K562 (cell line): Measurements from ENCODE around the gene CLIC1. TPM values are rescaled to one million over a fixed set of nuclear protein-coding genes. Genes with fewer than 3 reads are reported as not detected.

Experiments used
- AFF4 ChIP-seq: sonication (generic); formaldehyde crosslinking; IDR thresholded peaks from 2 replicates; pipeline ENCODE4 v1.8.0; 2023; ENCODE audit warnings: mild to moderate bottlenecking, missing genetic modification reagents
- BCL6 ChIP-seq: fragments of 250-450 bp; sonication (Bioruptor Pico); IDR thresholded peaks from 2 replicates; pipeline ENCODE4 v1.4.0; 2020
- CHAMP1 ChIP-seq: fragments of 450-650 bp; IDR thresholded peaks from 2 replicates; pipeline ENCODE4 v1.6.1; 2016; ENCODE audit warnings: mild to moderate bottlenecking
- DIDO1 ChIP-seq: fragments of 450-650 bp; IDR thresholded peaks from 2 replicates; pipeline ENCODE4 v1.6.1; 2016; ENCODE audit warnings: low read depth, missing biosample characterization, missing genetic modification characterization
- DMBX1 ChIP-seq: fragments of 250-450 bp; sonication (Bioruptor Pico); IDR thresholded peaks from 2 replicates; pipeline ENCODE4 v1.8.0; 2022; ENCODE audit warnings: inconsistent platforms, mild to moderate bottlenecking, moderate library complexity, borderline replicate concordance
- ELF2 ChIP-seq: fragments of 250-450 bp; sonication (Bioruptor Pico); IDR thresholded peaks from 2 replicates; pipeline ENCODE4 v1.5.0; 2021; ENCODE audit warnings: mild to moderate bottlenecking
- HINFP ChIP-seq: fragments of 450-650 bp; conservative IDR thresholded peaks from 2 replicates; pipeline ENCODE4 v1.6.1; 2016; ENCODE audit warnings: missing genetic modification characterization, low read depth, mild to moderate bottlenecking, control low read depth, missing compliant biosample characterization
- HMGN3 ChIP-seq: IDR thresholded peaks from 2 replicates; pipeline ENCODE4 v1.6.1; 2011; ENCODE audit warnings: borderline replicate concordance, low read depth, mild to moderate bottlenecking, mixed read lengths, low read length; ENCODE audit not compliant: insufficient read length; ENCODE audit errors: extremely low read depth
- L3MBTL2 ChIP-seq: fragments of 450-650 bp; IDR thresholded peaks from 2 replicates; pipeline ENCODE4 v1.6.1; 2016; ENCODE audit warnings: mild to moderate bottlenecking, moderate library complexity
- MTA3 ChIP-seq: fragments of 450-650 bp; formaldehyde crosslinking; IDR thresholded peaks from 2 replicates; pipeline ENCODE4 v1.6.1; 2017; ENCODE audit warnings: mild to moderate bottlenecking, borderline replicate concordance
- PHF20 ChIP-seq: fragments of 450-650 bp; IDR thresholded peaks from 2 replicates; pipeline ENCODE4 v1.6.1; 2018; ENCODE audit not compliant: partially characterized antibody
- PHF8 ChIP-seq: fragments of 200-600 bp; sonication (generic); IDR thresholded peaks from 2 replicates; pipeline ENCODE4 v1.6.1; 2012; ENCODE audit warnings: mixed run types, mild to moderate bottlenecking, inconsistent platforms, low read length, moderate library complexity, borderline replicate concordance
- PREB ChIP-seq: sonication (generic); formaldehyde crosslinking; IDR thresholded peaks from 2 replicates; pipeline ENCODE4 v1.8.1; 2023; ENCODE audit warnings: mild to moderate bottlenecking, missing genetic modification reagents
- PRMT5 ChIP-seq: sonication (generic); formaldehyde crosslinking; IDR thresholded peaks from 2 replicates; pipeline ENCODE4 v1.5.0; 2020; ENCODE audit warnings: missing genetic modification reagents
- SP1 ChIP-seq: sonication (generic); formaldehyde crosslinking; IDR thresholded peaks from 2 replicates; pipeline ENCODE4 v1.8.1; 2022; ENCODE audit warnings: mild to moderate bottlenecking, missing genetic modification reagents
- U2AF2 ChIP-seq: fragments of 200-400 bp; formaldehyde crosslinking; optimal IDR thresholded peaks from 2 replicates; pipeline ENCODE3; 2017; ENCODE audit warnings: low read depth, mild to moderate bottlenecking, low read length
- ZNF76 ChIP-seq: fragments of 250-450 bp; sonication (Bioruptor Pico); IDR thresholded peaks from 2 replicates; pipeline ENCODE4 v1.4.0; 2020; ENCODE audit warnings: mild to moderate bottlenecking, moderate library complexity, borderline replicate concordance
- ZNF77 ChIP-seq: fragments of 250-450 bp; sonication (Bioruptor Pico); IDR thresholded peaks from 2 replicates; pipeline ENCODE4 v1.5.0; 2020
- polyA plus RNA-seq, 8 experiments: library from polyadenylated mRNA; depleted of rRNA in 4 of 8; stranded (reverse) in 5 of 8; unstranded in 3 of 8; fragments of >200 nt; fragmentation: Nextera tagmentation in 2 of 8; fragmentation: Illumina TruSeq in 1 of 8; extraction: Ambion mirVana in 2 of 8; extraction: Trizol in 1 of 8; gene quantifications; 2 replicates each; pipeline versions ENCODE4 v1.2.1 to v1.2.3, GENCODE V29; 2011 to 2014; ENCODE audit warnings: inconsistent platforms in 1 of 8, missing spikeins in 1 of 8
- total RNA-seq, 7 experiments: library from RNA; depleted of rRNA in 6 of 7; stranded (reverse); fragments of >200 nt in 6 of 7; fragmentation: Illumina TruSeq in 2 of 7; extraction: Trizol in 2 of 7; gene quantifications; 2 replicates each; pipeline versions ENCODE4 v1.2.1 to v1.2.3, GENCODE V29; 2011 to 2021; ENCODE audit warnings: low replicate concordance in 1 of 7

Gene CLIC1
- total and polyA plus RNA-seq, 9 of the 15 experiments (the other 6 are each of a cell fraction or from before 2014, with no cell fraction given): 1,267 to 2,419 (median 1,808) TPM

DNA sequence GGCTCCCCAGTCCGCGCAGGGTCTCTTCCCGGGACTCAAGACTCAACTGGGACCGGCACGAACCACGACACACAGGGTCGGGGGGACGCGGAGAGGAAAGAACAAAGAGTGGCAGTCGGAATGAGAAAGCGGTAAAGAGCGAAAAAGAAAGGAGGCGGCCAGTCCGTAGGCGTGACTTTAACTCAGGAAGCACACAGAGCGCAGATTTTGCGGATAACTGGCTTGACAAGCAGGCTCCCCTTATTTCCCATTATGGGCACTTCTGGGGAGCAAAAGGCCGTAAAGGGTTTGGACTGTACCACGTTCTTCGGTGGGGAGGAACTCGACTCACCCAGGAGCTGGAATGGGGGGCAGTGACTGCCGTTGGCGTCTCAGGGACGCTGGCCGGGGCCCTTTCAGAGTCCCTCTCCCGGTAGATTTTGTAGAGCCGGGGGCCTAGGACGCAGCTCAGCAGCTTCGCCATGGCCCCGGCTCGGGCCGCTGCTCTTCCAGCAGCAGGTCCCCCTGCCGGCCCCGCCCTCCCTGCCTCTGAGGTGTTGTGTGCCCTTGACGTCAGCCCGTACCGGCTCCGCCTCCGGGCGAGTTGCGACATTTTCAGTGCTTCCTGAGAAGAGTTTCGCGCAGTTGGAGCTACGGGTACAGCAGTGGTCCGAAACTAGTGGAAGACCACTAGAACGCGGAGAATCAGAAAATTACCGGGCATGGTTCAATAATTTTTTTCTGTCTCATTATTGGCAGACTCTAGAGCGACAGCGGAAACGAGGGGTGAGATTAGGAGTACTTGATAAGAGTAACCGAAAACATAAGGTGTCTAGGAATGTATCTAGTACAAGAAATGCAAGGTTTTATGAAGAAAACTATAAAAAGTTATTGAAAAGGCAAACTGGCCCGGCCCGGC is 33.3 kb downstream of the CLIC1 start, which contains the start of gene ABHD16A (continued):
- TF ChIP-seq CHAMP1 (no peak), HINFP (no peak), PHF20 (peak; percentile 31), ELF2 (CRISPR knock-in tag) (no peak; the same call in none of the 2 replicates), PREB (CRISPR knock-in tag) (peak; percentile 92; the same call in 1 of the 2 replicates), DMBX1 (CRISPR knock-in tag) (peak; percentile 39; the same call in 1 of the 2 replicates), DIDO1 (peak; percentile 53; the same call in 1 of the 2 replicates), AFF4 (peak; percentile 85), PRMT5 (CRISPR knock-in tag) (peak; percentile 91; the same call in 1 of the 2 replicates), U2AF2 (no peak), ZNF76 (CRISPR knock-in tag) (peak; percentile 65; the same call in 1 of the 2 replicates), SP1 (CRISPR knock-in tag) (peak; percentile 96), L3MBTL2 (peak; percentile 75), HMGN3 (peak; percentile 96), PHF8 (peak; percentile 98), ZNF77 (CRISPR knock-in tag) (no peak), MTA3 (peak; percentile 100), BCL6 (peak; percentile 73; the same call in 1 of the 2 replicates)
